Pulmonary artery endothelial cell (primary cell): ENCODE results near the gene PRDM5. TPM values are rescaled to one million over a fixed set of nuclear protein-coding genes. Genes with fewer than 3 reads are reported as not detected.

ENCODE experiments used
- DNase-seq: peaks from one replicate; pipeline ENCODE4 v3.0.0-alpha.2; 2011; ENCODE audit warnings: low read depth, low spot score
- total RNA-seq: library from RNA; depleted of rRNA; stranded (reverse); fragments of >200 nt; gene quantifications from 2 replicates; pipeline ENCODE4 v1.2.3, GENCODE V29; 2014

The PRDM5 gene
- total RNA-seq, 1 donor from 2014 or later = 6.1 TPM

DNA sequence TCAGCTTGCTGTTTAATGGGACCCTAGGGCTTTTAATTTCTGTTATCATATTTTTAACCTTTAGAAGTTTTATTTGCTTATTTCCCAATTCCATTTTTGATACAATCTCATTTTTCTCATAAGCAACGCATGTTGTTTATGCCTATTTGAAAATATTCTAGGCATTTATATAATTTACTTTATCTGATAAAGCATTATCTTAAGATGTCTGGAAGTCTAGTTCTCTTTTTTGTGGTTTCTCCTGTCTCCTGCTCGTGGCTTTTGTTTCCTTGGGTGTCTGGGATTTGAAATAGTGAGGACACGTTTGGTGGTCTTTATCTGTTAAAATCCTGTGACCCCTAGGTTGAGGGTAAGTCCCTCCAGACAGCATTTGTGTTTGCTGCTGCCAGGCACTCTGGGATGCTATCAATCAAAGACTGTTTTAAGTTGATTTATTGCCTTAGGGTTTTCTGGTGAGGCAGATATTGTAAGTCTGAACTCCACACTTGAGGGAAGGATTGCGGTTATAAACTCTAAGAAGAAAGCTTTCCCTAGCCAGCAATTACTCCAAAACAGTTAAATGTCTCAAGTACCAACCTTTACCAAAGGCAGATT is 208.0 kb downstream of the PRDM5 start:
- DNase-seq = no peak

DNA sequence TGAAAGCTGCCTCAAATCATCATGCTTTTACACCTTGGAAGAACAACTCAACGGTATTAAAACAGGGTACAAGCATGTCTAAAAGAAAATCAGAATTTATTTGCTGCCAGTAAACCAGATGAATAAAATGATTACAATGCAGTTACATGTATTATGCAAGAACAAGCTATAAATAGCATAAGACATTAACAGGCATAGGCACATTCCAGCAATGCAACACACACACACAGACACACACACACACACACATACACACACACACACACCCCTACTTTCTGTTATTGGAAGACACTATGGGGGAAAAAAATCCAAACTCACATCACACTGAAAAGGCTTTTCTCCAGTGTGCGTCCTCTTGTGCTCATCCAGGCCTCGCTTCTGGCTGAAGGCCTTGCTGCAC is 212.5 kb downstream of the PRDM5 start:
- no peak for DNase-seq

DNA sequence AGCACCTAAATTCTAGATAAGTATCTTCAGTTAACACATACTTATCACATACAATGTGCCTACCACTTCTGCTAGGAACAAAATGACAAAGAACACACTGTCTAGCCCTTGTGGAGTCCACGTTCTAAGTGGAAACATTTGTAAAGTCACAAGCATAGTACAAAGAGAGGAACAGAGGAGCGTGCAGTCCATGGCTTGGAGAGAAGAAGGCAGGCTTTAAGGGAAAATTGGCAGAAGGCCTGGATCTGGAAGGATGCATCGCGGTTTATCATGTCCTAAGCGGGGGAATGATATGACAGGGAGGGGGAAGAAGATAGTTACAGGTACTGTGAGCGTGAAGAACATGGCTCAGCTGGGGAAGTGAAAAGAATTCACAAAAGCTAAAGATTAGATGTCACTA is 218.0 kb downstream of the PRDM5 start:
- DNase-seq = no peak

DNA sequence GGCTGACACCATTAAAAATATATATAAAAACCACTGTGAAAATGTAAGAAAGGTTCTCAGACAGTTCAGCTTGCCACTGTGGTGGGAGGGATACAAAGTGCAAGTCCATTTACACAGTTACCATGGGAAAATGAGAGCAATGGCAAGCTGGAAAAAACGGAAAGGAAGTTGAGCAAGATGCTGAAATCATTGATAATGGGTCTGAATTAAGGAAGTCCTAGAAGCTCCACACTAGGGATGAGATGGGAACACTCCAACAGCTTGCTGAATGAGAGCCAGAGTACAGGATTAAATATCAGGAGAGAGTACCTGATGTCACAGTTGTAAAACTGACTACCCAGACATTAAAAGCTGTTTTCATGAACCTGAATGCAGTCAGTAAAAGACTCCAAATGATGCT is 218.6 kb downstream of the PRDM5 start:
- DNase-seq = no peak

DNA sequence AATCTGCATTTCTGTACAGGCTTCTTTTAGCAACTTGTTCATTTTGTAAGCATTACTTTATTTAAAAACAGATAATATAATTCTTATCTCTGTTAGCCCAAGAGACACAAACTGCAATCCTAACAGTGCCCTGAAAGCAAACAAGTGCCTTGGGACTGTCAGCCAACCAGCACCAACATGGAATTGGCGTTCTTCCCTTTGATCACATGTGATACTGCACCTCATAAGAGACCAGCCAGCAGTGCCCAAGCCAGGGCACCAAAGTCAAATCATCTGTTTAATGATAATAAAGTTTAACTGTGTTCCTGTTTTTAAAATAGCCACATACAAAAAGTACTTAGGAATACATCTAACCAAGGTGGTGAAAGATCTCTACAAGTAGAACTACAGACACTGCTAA is 223.2 kb downstream of the PRDM5 start:
- DNase-seq = no peak

DNA sequence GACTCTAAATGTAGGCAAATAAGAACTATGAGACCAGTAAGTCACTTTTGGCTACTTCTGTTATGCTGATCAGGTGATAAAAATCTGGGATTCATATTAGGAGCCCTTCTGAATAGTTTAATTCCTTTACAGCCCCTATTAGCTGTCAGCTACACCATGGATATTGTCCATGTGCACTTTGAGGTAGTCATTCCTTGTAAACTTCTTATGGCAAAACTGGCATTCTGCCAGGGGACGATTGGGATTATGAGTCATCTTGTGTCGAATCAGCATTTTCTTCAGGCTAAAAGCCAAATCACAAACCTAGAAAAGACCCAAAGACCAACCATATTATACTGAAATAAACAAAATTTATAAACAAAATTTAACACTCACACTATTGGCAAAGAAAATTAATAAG is 227.6 kb downstream of the PRDM5 start:
- DNase-seq = peak; percentile 43

DNA sequence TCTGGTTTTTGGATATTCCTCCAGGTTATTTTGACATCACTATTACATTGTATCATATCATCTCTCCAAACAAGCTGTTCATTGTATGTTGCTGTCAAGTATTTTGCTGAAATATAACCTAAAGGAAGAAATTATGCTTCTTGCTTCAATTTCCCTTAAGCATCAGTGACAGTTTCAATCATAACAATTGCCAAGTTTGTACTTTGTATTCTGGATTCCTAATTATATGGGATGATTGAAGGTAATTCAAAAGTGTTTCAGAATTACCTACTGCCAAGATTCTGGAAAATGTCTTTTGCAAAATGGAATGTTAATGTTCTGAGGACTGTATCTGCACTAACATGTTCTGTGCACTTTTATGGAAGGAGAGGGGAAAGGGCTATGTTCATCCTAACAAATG is 228.7 kb downstream of the PRDM5 start:
- DNase-seq = no peak

DNA sequence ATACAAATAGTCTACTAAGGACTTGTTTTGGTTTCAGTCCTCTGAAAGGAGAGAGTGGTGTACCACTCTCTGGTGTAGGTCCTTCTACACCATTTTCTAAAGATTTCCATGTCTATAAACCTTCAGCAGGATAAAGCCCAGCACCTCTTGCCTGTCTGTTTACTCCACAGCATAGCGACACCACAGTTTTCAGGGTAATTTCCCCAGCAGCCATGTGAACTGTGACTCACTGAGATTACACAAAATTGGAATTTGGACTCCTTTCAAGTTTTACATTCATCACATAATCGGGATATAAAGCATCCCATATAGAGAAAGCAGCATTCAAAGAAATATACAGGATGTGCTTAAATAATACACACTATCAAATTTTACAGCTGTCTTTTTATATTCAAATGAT is 229.6 kb downstream of the PRDM5 start:
- peak; percentile 60 for DNase-seq

DNA sequence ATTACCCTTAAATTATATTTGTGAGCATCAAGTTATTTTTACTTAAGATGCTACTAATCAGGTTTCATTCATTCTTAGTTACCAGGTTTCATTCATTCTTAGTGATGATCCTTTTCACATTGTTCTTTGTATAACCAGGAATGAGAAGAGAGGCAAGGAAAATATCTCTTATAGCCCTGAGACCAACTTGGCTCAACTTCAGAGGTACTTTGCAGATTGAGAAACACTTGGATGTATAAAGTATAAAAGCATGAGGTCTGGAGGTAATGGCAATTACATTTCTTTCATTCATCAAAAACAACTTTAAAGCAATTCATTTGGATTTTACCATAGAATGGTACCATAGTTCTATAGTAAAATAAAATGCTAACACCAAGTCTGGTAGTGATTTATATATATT is 231.0 kb downstream of the PRDM5 start:
- no peak for DNase-seq

DNA sequence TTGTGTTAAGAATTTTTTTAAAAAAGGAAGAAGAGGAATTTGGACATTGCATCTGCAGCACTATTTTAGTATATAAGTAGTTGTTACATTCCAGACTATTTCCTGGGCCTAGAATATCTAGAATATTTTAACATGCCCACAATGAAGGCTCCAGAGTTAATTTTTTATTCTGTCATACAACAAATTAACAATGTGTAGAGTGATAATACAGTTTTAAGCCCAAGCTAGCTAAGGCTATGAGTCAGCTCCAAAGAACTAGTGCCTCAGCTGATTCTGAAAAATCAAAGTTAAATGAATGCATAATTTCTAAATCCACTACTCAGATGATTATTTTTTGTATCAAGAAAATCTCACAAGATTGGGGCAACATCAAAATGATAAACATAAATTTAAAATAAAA is 231.4 kb downstream of the PRDM5 start:
- no peak for DNase-seq

DNA sequence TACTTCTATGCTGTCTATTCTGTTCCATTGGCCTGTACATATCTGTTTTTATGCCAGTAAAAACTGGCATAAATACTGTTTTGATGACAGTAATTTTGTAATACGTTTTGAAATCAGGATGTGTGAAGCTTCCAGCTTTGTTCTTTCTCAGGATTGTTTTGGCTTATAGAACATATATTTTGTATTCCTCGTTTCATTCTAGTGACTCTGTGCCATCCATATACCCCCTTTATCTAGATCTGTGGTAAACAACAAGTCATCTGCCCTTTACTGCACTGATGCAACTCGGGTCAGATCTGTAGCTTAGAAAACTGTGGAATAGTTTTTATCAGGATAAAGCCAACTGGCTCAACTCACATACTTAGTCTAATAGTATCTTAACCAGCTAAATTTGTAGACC is 233.7 kb downstream of the PRDM5 start:
- no peak for DNase-seq

DNA sequence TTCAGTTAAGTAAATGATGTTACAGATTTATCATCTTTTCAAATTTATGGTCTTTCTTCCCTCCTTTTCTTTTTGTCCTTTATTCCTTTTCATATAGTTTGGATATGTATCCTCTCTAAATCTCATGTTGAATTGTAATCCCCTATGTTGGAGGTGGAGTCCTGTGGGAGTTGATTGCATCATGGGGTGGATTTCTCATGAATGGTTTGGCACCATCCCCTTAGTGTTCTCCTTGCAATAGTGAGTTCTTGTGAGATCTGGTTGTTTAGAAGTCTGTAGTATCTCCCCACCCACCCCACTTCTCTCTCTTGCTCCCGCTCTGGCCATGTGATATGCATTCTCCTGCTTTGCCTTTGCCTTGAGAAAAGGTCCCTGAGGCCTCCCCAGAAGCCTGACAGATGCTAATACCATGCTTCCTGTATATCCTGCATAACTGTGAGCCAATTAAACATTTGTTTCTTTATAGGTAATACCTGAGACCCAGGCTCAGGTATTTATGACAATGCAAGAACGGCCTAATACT is 236.7 kb downstream of the PRDM5 start:
- DNase-seq = no peak

DNA sequence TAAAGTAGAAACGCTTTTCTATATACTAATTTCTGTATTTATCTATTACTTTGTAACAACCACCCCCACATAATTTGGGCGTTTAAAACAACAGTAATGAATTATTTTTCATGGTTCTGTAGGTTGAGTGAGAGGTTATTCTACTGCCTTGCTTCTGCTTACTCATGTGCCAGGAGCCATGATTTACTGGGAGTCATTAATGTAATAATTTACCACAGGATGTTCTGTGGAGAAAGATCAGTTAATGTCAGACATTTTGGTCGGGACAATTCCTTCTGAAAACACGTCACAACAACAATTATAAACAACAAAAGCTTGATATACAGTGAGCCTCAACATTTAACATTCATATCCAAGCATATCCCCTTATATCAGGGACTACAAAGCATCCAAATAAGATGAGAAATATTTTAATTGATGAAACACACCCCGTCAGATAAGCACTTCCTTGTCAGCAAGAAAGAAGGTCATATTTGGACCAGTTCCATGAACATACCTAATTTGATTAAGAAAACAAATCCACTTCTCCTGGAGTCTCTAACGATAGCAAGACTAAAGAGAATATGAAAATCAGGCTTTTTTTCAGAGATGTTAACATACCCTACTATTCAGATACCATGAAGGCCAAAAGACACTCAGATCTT is 238.5 kb downstream of the PRDM5 start:
- no peak for DNase-seq

DNA sequence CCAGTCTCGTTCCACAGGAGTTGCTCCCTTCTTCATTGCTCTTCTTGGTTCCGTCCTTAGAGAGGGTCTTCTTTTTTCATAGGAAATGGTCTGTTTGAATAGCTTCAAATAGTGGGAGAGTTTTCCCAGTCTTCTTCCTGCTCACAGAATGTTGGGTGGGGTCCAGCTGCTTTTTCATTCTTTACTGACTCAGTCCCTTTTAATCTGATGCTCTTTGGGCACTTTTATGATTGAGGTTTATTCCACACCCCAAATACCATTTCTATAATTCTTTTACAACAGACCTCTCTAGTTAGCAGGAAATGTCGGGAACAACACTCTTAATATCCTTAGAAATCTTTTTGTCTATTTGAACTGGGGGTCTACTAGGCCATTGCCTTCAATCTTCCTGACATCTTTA is 239.5 kb downstream of the PRDM5 start:
- no peak for DNase-seq

DNA sequence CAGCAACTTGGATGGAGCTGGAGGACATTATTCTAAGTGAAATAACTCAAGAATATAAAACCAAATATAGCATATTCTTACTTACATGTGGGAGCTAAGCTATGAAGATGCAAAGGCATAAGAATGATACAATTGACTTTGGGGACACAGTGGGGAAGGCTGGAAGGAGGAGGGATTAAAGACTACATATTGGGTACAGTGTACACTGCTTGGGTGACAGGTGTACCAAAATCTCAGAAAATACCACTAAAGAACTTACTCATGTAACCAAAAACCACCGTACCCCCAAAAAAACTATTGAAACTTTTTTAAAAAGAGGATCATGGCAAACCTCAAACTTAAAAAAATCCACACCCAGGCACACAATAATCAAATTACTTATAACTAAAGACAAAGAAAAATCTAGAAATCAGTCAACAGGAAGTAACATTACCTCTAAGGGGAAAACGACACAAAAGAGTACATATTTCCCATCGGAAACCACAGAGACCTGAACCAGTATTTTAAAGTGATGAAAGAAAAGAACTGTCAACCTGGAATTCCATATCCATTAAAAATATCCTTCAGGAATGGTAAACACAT is 241.8 kb downstream of the PRDM5 start:
- DNase-seq = no peak

DNA sequence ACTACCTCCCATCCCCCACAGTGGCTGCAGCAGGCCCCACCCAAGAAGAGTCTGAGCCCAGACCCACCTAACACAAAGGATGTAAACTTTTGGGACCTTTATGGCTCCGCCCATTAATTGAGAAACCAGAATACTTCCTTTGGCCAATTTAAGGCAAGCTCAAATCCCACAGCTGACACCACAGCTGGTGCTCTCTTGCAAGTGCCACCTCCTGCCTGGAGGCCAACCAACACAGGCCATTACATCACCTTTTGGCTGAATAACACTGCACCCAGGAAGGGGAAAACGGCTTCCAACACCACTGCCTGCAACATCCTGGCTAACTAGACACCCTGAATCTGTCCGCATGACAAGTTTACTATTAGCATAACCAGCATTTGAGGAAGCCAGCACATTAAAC is 248.8 kb downstream of the PRDM5 start:
- no peak for DNase-seq

DNA sequence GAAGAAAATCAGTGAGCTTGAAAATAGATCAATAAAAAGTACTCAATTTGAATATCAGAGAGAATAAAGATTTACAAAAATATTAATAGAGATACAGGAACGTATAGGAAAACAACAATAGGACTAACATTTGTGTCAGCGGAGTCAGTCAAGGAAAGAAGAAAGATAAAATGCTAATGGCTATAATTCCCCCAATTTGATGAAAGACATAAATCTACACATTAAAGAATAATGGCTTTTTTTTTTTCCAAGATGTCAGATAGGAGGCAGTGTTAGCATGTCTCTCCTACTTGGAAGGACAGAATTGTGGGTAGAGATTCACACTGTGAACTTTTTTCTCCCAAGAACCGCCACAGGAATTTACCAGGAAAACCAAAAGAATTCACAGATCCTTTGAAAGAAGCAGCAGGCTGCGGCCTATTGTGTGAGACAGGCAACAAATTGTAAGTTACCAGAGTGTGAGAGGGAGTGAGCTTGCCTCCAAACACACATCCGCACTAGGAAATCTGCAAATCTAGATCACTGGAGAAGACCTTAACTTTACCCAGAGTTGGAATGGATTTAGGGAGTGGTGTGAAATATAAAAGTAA is 249.9 kb downstream of the PRDM5 start:
- DNase-seq = no peak

DNA sequence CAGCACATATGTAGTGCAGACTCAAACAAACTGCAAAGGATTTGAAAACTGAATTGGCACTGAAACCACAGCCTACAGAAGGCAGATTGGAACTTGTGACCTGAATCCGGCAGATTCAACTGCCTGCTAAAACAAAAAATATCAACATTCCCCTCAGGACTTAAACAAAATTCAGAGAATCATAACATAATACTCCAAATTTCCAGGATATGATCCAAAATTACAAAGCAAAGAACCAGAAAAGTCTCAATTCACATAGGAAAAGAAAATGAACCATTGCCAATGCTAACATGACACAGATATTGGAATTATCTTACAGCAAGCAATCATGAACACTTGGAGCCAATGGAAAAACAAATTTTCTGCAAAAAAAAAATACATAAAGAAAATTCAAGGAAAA is 250.4 kb downstream of the PRDM5 start:
- no peak for DNase-seq

DNA sequence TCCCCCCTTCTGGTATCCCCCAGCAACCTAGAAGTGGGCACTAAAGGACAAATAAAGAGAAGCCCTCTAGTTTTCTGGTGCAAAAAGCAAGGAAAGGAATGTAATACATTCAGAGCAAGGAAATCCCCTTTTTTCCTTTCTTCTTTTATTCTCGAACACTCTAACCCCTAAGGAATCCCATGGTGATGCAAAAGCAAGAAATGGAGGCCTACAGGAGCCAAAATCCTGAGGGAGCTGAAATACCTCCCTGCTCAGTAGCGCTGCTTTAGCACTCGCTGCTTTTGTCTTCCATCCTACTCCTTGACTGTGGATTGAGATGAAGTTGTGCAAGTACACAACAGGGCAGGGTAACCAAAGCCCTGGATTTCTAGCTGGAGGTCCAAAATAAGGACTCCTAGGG is 251.0 kb downstream of the PRDM5 start:
- no peak for DNase-seq

DNA sequence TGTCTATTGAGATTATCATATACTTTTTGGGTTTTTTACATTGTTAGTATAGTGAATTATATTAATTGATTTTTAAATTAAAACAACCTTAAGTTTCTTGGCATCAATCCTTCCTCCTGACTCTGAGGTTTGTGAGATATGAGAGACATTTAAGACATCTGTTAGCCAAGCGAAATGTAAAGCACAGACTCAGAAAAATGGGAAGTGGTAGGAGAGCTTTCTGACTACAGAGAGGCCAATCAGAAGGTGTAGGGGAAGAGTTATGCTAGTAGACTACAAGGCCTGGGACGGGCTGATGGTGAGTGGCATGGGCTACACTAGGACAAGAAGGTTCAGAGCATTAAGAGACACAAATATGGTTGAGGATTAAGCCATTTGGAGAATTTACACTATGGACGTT is 255.4 kb downstream of the PRDM5 start:
- DNase-seq = no peak

DNA sequence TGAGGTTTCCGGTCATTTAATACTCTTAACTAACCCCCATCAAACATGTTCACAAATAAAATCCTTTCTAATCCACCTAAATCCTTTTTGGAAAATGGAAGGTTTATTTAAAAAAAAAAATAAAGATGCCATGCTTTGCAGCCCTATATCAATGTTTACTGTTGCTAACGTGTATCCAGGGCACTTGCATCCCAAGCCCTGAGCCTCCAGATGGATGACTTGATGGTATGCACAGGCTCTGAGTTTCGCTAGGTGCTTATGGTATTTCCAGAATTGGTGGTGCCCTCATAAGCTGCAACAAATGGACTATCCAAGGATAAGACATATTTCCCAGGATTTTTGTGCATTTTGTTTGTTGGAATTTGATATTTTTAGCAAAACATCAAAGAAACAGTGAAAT is 257.7 kb downstream of the PRDM5 start:
- DNase-seq = no peak

DNA sequence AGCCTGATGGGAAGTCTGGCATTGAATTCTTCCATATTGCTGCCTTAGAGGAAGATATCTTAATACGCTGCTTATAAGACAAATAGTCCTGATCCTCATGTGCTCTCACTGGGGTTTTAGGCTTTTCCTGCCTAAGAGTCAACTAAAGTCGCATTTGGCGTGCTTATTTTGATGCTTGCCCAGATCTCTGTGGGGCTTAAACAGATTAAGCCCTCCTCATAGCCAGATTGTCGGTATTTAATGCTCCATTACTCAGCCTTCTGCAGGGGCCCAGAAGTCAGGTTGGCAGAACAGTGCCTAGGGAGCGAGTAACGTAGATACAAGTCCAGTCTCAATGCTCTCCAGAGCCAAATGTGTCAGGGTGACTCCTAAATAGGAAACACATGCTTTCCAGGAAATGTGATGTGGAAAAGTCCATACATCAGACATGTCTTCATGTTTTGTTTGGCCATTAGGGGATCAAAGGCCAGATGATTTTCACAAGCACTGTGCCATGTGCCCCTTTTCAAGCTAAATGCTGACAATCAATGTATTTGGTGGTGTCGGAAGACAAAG is 262.8 kb downstream of the PRDM5 start:
- DNase-seq = no peak
